Measurements from ENCODE around the gene CASK.

GRCh38 chrX:41590641-41591040 lies 332.7 kb downstream of the CASK start:
- TF ChIP-seq CTCF (IDR thresholded peaks at IDR 0.05) (no peak), POLR2A (IDR thresholded peaks at IDR 0.05) (no peak)

Measured in right lobe of liver (tissue), 4 donors.